Panc1 (cell line): ENCODE data around the gene SMYD2. TPM values are rescaled to one million over a fixed set of nuclear protein-coding genes. Genes with fewer than 3 reads are reported as not detected.

Experiments
- ATAC-seq: fragments of 200-7000 bp; cut with Tn5 transposase; 2 replicates; pipeline ENCODE4 v1.9.1; 2020; ENCODE audit warnings: mild to moderate bottlenecking, moderate library complexity
- BruUV-seq: library from RNA; stranded (reverse); fragments of 400-500 nt; replicated peaks from 2 replicates; lab custom pipeline; 2021; lab: Mats Ljungman, UMichigan
- CTCF ChIA-PET: fragments of 300-600 bp; sonication (Branson Sonifier 250); formaldehyde crosslinking; loops from one replicate; lab custom pipeline; 2022; ENCODE audit warnings: antibody characterized with exemption; lab: Charles Lee
- POLR2A ChIA-PET: fragments of 300-600 bp; sonication (Branson Sonifier 250); formaldehyde crosslinking; loops from one replicate; lab custom pipeline; 2022; ENCODE audit warnings: antibody characterized with exemption; lab: Charles Lee
- DNase-seq: peaks from one replicate; pipeline ENCODE4 v3.0.0-alpha.2; 2010; ENCODE audit warnings: low read depth, low spot score
- H3K27ac ChIP-seq: 2 replicates; pipeline ENCODE4 v1.5.1; 2011; ENCODE audit warnings: mild to moderate bottlenecking, low read length, inconsistent platforms
- H3K27me3 ChIP-seq: fragments of 200-500 bp; sonication (Bioruptor generic); 2 replicates; pipeline ENCODE4 v1.6.0; 2014; ENCODE audit warnings: low read length, inconsistent platforms; ENCODE audit not compliant: control insufficient read depth, insufficient read depth
- H3K36me3 ChIP-seq: fragments of 200-500 bp; sonication (Bioruptor generic); 2 replicates; pipeline ENCODE4 v1.5.1; 2014; ENCODE audit warnings: inconsistent platforms, mild to moderate bottlenecking, low read length, moderate library complexity; ENCODE audit not compliant: control insufficient read depth, insufficient read depth
- H3K4me1 ChIP-seq: 2 replicates; pipeline ENCODE4 v1.5.1; 2011; ENCODE audit warnings: inconsistent platforms, mild to moderate bottlenecking, low read length, moderate library complexity; ENCODE audit not compliant: control insufficient read depth, insufficient read depth
- H3K4me3 ChIP-seq, 2 experiments: 2 replicates each; pipeline ENCODE4 v1.5.1; 2011 to 2012; ENCODE audit warnings: low read depth in 2 of 2, low read length in 2 of 2, mild to moderate bottlenecking in 2 of 2, inconsistent platforms in 1 of 2, moderate library complexity in 1 of 2
- H3K9me3 ChIP-seq: fragments of 200-500 bp; sonication (Bioruptor generic); 2 replicates; pipeline ENCODE4 v1.5.1; 2014; ENCODE audit warnings: low read depth, mild to moderate bottlenecking, inconsistent platforms, low read length, moderate library complexity; ENCODE audit not compliant: control insufficient read depth, insufficient read depth
- CTCF ChIP-seq: fragments of 450-650 bp; IDR thresholded peaks from 2 replicates; pipeline ENCODE4 v1.5.1; 2017; ENCODE audit warnings: mild to moderate bottlenecking
- POLR2AphosphoS5 ChIP-seq: IDR thresholded peaks from 2 replicates; pipeline ENCODE4 v1.6.1; 2012; ENCODE audit warnings: mild to moderate bottlenecking, low read depth, low read length, moderate library complexity
- REST ChIP-seq, 2 experiments: IDR thresholded peaks; 2 replicates each; pipeline ENCODE4 v1.6.1; 2011 to 2012; ENCODE audit warnings: low read depth in 2 of 2, control low read depth in 1 of 2, low read length in 1 of 2, mild to moderate bottlenecking in 1 of 2, moderate library complexity in 1 of 2; ENCODE audit not compliant: insufficient read depth in 1 of 2
- SIN3A ChIP-seq: IDR thresholded peaks from 2 replicates; pipeline ENCODE4 v1.6.1; 2012; ENCODE audit warnings: low read depth, mild to moderate bottlenecking, low read length, moderate library complexity, borderline replicate concordance; ENCODE audit not compliant: insufficient read depth
- TCF7L2 ChIP-seq: IDR thresholded peaks from 2 replicates; pipeline ENCODE4 v1.6.1; 2011; ENCODE audit warnings: mild to moderate bottlenecking, low read depth, low read length, inconsistent platforms
- in situ Hi-C: cut with HindIII; loops from 2 replicates; pipeline ENCODE4 v1.10.0; 2016; ENCODE audit warnings: low sequenced_read_pairs, low pct_unique_long_range_greater_than_20kb
- intact Hi-C: fragments of 100-400 bp; cut with micrococcal nuclease; formaldehyde crosslinking; loops from one replicate; pipeline ENCODE4 v1.10.0; 2022; ENCODE audit not compliant: unreplicated experiment
- total RNA-seq: library from RNA; stranded (reverse); gene quantifications from one replicate; pipeline ENCODE4 v1.2.1, GENCODE V29; 2021; ENCODE audit not compliant: unreplicated experiment

Gene SMYD2
- total RNA-seq, 1 experiment from 2014 or later, result 31.0 TPM

GRCh38 chr1:214312530-214313051 is 31.6 kb downstream of the SMYD2 start:
- no TSS peak for BruUV-seq
- no peak overlapping the region for H3K27ac ChIP-seq
- no peaks in the 10 kb centered on the region for H3K4me1 ChIP-seq
- H3K9me3 ChIP-seq, result no peaks in the 10 kb centered on the region
- ATAC-seq (no peak), DNase-seq (no peak)
- H3K36me3 ChIP-seq, result no peaks in the 10 kb centered on the region
- ChIA-PET POLR2A (no interaction called here), CTCF (interaction anchor here (1.0 kb wide), 1 partner anchor 20 kb away, joined by 3 read pairs; no protein-coding TSS in a partner anchor)
- no peak overlapping the region for H3K4me3 ChIP-seq
- in situ Hi-C loops (no loop called here), intact Hi-C loops (loop anchor here (5.0 kb wide), 1 partner anchor 100 kb away; no protein-coding TSS in a partner anchor)
- H3K27me3 ChIP-seq, result no peaks in the 10 kb centered on the region
- TF ChIP-seq SIN3A, result no peak
- no peak for TF ChIP-seq POLR2AphosphoS5
- no peak for TF ChIP-seq CTCF
- TF ChIP-seq TCF7L2, result no peak
- no peak for TF ChIP-seq REST (IDR thresholded peaks at IDR 0.05; ENCODE audit: insufficient read depth in 1 of 2, low read depth in 2 of 2, low read length in 1 of 2)

- no TSS peak for BruUV-seq
- TF ChIP-seq REST (IDR thresholded peaks at IDR 0.05; ENCODE audit: insufficient read depth in 1 of 2, low read depth in 2 of 2, low read length in 1 of 2) (no peak), CTCF (no peak), POLR2AphosphoS5 (no peak), SIN3A (no peak), TCF7L2 (no peak)
Measured at GRCh38 chr1:214314178-214314843, 33.4 kb downstream of the SMYD2 start.

More at GRCh38 chr1:214314178-214314843, 33.4 kb downstream of the SMYD2 start:
- DNase-seq, result no peak
- no peaks in the 10 kb centered on the region for H3K4me1 ChIP-seq
- intact Hi-C loops (loop anchor here (5.0 kb wide), 1 partner anchor 102 kb away; no protein-coding TSS in a partner anchor), in situ Hi-C loops (no loop called here)
- no peaks in the 10 kb centered on the region for H3K9me3 ChIP-seq
- no peak for ATAC-seq
- H3K27me3 ChIP-seq, result no peaks in the 10 kb centered on the region
- H3K4me3 ChIP-seq, result no peak overlapping the region
- H3K27ac ChIP-seq, result no peak overlapping the region
- POLR2A ChIA-PET, result no interaction called here
- CTCF ChIA-PET, result interaction anchor here (0.7 kb wide), 1 partner anchor 11 kb away, joined by 4 read pairs; no protein-coding TSS in a partner anchor
- no peaks in the 10 kb centered on the region for H3K36me3 ChIP-seq
